IPS-18a (cell line): ENCODE measurements around the gene SEMA6A.

ENCODE experiments used
- H3K27ac ChIP-seq: one replicate; pipeline ENCODE4 v1.5.1; 2013; ENCODE audit warnings: low read length
- H3K27me3 ChIP-seq: one replicate; pipeline ENCODE4 v1.6.1; 2013; ENCODE audit warnings: mild to moderate bottlenecking, low read length; ENCODE audit not compliant: control insufficient read depth, insufficient read depth
- H3K36me3 ChIP-seq: one replicate; pipeline ENCODE4 v1.6.1; 2013; ENCODE audit warnings: low read depth, low read length; ENCODE audit not compliant: control insufficient read depth
- H3K4me1 ChIP-seq: one replicate; pipeline ENCODE4 v1.6.1; 2013; ENCODE audit warnings: low read depth, low read length; ENCODE audit not compliant: control insufficient read depth
- H3K4me3 ChIP-seq: one replicate; pipeline ENCODE4 v1.5.1; 2013; ENCODE audit warnings: low read length
- H3K9ac ChIP-seq: one replicate; pipeline ENCODE4 v1.6.1; 2013; ENCODE audit warnings: mild to moderate bottlenecking, low read length, moderate library complexity
- H3K9me3 ChIP-seq: one replicate; pipeline ENCODE4 v1.6.1; 2013; ENCODE audit warnings: low read depth, low read length; ENCODE audit not compliant: control insufficient read depth

SEMA6A gene, protein sequence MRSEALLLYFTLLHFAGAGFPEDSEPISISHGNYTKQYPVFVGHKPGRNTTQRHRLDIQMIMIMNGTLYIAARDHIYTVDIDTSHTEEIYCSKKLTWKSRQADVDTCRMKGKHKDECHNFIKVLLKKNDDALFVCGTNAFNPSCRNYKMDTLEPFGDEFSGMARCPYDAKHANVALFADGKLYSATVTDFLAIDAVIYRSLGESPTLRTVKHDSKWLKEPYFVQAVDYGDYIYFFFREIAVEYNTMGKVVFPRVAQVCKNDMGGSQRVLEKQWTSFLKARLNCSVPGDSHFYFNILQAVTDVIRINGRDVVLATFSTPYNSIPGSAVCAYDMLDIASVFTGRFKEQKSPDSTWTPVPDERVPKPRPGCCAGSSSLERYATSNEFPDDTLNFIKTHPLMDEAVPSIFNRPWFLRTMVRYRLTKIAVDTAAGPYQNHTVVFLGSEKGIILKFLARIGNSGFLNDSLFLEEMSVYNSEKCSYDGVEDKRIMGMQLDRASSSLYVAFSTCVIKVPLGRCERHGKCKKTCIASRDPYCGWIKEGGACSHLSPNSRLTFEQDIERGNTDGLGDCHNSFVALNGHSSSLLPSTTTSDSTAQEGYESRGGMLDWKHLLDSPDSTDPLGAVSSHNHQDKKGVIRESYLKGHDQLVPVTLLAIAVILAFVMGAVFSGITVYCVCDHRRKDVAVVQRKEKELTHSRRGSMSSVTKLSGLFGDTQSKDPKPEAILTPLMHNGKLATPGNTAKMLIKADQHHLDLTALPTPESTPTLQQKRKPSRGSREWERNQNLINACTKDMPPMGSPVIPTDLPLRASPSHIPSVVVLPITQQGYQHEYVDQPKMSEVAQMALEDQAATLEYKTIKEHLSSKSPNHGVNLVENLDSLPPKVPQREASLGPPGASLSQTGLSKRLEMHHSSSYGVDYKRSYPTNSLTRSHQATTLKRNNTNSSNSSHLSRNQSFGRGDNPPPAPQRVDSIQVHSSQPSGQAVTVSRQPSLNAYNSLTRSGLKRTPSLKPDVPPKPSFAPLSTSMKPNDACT

DNA sequence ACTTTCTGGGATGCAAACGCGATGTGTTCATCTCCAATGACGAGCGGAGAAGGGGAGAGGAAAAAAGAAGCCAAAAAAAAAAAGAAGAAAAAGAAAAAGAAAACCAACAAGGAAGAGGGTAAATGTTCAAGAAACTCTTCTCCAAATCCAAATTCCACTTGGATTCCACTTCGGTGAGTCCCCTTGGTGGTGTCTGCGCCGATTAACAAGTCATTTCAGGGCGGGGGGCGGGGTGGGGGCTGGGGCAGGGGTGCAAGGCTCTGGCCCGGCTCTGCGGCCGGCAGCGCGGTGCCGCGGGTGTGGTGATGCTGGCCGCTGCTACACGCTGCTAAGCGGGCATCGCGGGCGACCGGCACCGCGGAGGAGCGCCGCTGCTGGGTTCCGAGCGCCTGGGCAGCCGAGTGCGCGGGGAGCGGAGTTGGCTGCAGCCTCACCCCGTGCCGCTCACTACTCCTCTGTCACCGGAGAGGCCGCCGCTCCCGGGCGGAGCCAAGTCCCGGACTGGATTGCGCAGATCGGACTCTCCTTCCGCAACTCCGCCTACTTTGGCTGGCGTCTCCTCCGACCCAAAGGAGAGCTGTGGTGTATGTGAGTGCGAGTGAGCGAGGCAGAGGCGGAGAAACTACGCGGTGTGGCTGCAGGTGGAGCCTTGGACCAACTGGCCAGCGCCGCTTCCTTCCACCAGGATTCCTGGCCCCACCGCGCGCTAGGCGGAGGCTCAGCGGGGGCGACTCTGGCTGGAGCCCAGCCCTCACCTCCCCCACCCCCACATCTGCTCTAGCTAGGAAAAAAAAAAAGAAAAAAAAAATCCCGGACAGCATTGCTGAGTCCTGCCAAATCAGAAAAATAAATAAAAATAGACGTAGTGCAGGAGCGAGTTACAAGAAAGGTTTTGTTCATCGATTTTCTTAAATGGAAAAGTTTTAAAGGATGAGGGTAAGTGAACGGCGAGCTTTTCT, at the start of gene SEMA6A:
TSS of gene SEMA6A (minus strand) at position 457 of the 959 bp plus-strand sequence. CDS start 69,879 bp downstream, outside the sequence.
- Histone ChIP-seq H3K27me3 (no peaks in the 10 kb centered on the region), H3K27ac (peak within 1 kb of the TSS; percentile 65), H3K9me3 (no peaks in the 10 kb centered on the region), H3K4me1 (peaks cover 40% of the 10 kb centered on the region), H3K4me3 (peak within 1 kb of the TSS; percentile 80), H3K9ac (peak within 1 kb of the TSS; percentile 87), H3K36me3 (no peaks in the 10 kb centered on the region)

DNA sequence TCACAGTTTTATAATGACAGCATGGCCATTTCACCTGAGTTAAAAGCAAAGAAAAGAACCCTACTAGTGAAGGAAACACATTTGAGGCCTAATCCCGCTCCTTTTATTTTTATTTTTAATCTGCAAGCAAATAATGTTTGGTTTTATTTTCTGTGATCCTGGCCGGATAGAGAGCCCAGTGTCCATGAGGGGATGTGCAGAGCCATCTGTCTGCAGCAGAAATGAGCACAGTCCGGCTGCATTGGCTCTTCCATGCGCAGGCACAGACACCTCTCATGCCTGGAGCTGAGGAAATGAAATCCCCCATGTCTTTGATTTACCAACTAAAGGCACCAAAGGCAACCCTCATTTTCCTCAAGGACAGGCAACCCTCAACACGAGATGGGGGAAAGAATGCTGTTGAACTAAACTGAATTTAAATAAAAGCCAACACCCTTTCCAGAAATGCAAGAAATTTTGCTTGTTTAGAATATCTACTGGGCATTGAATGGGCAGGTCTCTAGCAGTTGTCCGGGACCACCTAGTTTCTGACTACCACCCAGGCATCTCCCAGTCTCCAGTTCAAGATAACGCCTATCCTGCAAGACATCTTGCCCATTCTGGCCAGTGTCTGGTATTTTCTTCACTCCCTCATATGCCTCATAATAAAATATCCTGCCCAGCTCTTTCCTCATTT, 47.9 kb upstream of the SEMA6A start:
- no peak overlapping the region for H3K4me3 ChIP-seq
- H3K9ac ChIP-seq = no peak overlapping the region
- H3K27me3 ChIP-seq = no peaks in the 10 kb centered on the region
- no peaks in the 10 kb centered on the region for H3K36me3 ChIP-seq
- H3K4me1 ChIP-seq = peaks cover 5% of the 10 kb centered on the region
- no peak overlapping the region for H3K27ac ChIP-seq
- H3K9me3 ChIP-seq = no peaks in the 10 kb centered on the region

DNA sequence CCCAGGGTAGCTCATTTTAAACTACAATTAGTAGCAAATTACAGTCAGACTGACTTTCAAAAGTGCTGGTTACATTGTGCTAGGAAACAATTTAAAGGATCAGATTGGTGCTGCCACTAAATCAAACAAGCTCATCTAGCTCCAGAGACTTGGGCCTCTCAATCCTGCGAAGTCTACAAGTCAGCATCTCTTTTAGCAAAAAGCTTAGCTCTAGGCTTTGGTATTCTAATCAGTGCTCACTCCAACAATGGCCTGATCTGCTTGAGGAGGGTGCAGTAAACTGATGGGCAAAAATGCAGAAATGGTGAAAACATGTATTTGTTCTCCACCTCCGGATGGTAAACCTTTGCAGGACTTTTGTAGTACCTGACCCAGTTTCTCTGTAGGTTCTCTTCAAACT, 47.0 kb upstream of the SEMA6A start:
- H3K4me3 ChIP-seq = no peak overlapping the region
- H3K27me3 ChIP-seq = no peaks in the 10 kb centered on the region
- no peak overlapping the region for H3K27ac ChIP-seq
- peaks cover 5% of the 10 kb centered on the region for H3K4me1 ChIP-seq
- H3K9me3 ChIP-seq = no peaks in the 10 kb centered on the region
- H3K36me3 ChIP-seq = no peaks in the 10 kb centered on the region
- no peak overlapping the region for H3K9ac ChIP-seq

DNA sequence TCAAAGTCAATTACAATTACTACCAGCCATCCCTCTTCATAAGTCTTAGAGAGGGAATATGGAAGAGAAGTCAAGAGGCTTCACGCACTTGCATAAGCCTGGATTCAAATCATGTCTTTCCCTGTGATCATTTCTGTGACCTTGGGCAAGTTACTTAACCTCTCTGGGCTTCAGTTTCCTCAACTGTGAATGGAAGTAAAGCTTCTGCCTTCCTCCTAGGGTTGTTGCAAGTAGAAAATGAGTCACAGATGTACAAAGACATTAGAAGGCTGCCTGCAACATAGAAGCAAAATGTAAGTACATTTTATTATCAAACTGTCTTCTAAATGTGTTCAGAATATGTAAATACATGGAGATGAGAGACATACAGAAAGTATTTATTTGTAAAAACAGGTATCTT, 42.3 kb upstream of the SEMA6A start:
- Histone ChIP-seq H3K27ac (no peak overlapping the region), H3K4me3 (no peak overlapping the region), H3K9ac (no peak overlapping the region), H3K27me3 (no peaks in the 10 kb centered on the region), H3K36me3 (no peaks in the 10 kb centered on the region), H3K9me3 (no peaks in the 10 kb centered on the region), H3K4me1 (peaks cover 10% of the 10 kb centered on the region)

DNA sequence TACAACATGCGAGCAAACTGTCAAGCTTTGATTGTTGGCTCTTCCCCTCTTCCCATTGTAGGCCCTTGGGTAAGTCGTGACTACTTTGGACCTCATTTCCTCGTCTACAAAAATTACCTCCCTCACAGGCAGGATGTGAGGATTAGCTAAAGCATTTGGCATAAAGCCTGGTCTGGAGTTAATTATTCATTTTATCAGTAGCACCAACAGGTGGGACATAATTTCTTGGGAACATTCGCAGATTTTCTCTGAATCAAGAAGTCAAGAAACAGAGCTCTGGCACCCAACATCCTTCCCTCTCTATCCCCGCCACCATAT, 39.9 kb upstream of the SEMA6A start:
- Histone ChIP-seq H3K27ac (no peak overlapping the region), H3K27me3 (no peaks in the 10 kb centered on the region), H3K4me1 (peaks cover 4% of the 10 kb centered on the region), H3K36me3 (no peaks in the 10 kb centered on the region), H3K4me3 (no peak overlapping the region), H3K9me3 (no peaks in the 10 kb centered on the region), H3K9ac (no peak overlapping the region)

DNA sequence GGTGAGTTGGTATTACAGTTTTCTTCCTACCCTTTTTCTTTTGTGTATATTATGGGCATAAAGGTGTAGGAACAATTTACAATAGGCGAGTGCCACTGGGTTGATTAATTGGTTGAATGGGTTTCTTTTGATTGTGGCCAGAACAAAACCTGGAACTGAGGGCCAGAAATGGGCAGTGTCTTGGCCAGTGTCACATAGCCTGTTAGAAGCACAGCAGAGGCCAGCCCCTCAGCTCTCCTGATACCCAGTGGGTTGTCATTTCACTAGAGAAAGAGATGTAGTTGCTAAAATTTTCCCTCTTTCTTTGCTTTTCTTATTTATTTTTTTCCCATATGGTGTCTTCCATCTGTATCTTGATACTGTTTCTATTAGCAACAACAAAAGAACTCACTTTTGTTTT, 38.8 kb upstream of the SEMA6A start:
- Histone ChIP-seq H3K9ac (no peak overlapping the region), H3K4me3 (no peak overlapping the region), H3K27ac (no peak overlapping the region), H3K36me3 (no peaks in the 10 kb centered on the region), H3K4me1 (peaks cover 4% of the 10 kb centered on the region), H3K9me3 (no peaks in the 10 kb centered on the region), H3K27me3 (no peaks in the 10 kb centered on the region)

DNA sequence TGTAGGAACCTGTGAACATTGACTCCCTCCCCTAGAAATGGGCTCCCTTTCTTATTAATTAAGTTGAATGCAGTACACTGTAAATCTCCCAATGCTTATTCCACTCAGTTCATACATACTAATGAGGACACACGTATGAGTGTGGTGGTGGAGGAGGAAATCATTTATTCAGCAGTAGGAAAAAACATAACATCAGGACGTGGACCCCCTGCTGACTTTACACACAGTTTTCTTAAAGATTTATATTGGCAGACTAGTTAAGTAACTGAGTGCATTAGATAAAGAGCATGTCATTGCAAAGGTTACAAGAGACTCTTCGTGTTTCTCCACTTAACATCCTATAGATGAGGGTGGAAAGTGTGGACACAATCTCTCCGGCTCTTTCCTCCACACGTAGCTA, 37.8 kb upstream of the SEMA6A start:
- Histone ChIP-seq H3K27ac (no peak overlapping the region), H3K9ac (no peak overlapping the region), H3K9me3 (no peaks in the 10 kb centered on the region), H3K27me3 (no peaks in the 10 kb centered on the region), H3K4me1 (peaks cover 4% of the 10 kb centered on the region), H3K36me3 (no peaks in the 10 kb centered on the region), H3K4me3 (no peak overlapping the region)

DNA sequence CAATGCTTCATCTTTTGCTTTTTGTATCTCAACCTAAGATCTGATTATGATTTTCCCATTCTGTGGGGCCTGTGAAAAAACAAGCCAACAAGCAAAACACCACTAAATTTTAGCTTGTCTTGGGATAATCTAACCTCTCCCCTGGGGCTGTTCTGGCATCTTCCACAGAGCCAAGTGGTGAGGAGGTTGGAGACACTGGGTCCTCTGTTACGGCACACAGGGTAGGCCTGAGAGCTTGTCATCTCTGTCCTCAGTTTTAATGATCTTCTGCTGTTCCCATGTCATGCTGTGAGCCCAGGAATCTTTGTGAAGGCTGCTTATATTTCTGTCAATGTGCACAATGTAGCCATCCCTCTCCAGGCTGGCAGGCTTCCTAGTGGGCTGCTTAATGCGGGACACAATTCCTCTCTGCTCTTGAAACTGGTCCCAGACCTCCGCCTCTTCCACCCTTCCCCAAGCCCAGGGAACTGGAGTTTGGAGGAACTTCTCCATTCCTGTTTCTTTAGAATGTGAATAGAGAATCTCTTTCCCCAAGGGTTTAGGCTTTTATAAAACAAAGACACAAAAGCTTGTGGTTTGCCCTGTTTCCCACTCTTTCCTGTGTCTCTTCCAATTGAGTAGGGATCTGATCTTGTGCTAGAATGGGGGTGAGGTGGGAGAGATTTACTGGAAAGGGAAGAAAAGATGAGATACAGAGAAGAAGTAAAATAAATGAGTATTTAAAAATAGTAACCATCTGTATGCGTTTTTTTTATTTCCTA, 30.9 kb upstream of the SEMA6A start:
- no peaks in the 10 kb centered on the region for H3K9me3 ChIP-seq
- no peaks in the 10 kb centered on the region for H3K36me3 ChIP-seq
- H3K9ac ChIP-seq = no peak overlapping the region
- peaks cover 12% of the 10 kb centered on the region for H3K4me1 ChIP-seq
- no peak overlapping the region for H3K27ac ChIP-seq
- H3K4me3 ChIP-seq = no peak overlapping the region
- no peaks in the 10 kb centered on the region for H3K27me3 ChIP-seq

DNA sequence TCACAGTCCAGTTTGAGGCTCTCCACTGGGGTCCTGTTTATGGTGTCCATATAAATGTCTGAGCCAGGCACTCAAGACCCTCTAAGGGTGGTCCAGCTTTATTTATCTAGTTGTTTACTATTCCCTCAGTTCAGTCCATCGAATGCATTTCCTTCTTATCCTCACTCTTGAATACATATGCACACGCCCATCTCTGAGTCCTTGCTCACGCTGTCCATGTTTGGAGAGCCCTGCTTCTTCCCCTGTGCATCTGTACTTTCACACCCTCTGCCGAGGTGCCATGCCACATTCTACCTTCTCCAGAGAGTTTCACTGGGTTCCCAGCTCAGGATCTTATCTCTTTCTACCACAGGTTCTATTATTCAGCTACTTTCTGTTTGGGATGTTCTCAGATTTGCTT, 30.2 kb upstream of the SEMA6A start:
- H3K27me3 ChIP-seq = no peaks in the 10 kb centered on the region
- H3K36me3 ChIP-seq = no peaks in the 10 kb centered on the region
- H3K27ac ChIP-seq = no peak overlapping the region
- H3K9ac ChIP-seq = no peak overlapping the region
- no peak overlapping the region for H3K4me3 ChIP-seq
- no peaks in the 10 kb centered on the region for H3K9me3 ChIP-seq
- peaks cover 12% of the 10 kb centered on the region for H3K4me1 ChIP-seq

DNA sequence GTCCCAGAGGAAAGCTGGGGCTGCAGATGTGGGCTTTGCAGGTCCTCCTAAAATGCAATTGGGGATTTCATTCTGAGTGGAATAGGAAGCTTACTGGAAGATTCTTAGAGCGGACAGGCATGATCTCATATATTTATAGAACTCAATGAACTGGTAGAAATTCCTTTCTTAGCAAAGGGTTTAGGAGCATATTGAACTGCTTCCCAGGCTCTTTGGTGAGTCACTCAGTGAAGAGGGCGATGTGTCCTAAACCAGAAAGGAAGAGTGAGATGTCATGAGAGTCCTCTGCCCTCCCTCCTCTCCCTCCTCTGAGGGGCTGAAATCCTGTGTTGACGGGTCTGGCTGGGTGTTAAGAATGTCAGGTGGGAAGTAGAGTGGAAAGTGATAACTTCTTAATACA, 26.3 kb upstream of the SEMA6A start:
- Histone ChIP-seq H3K4me1 (peaks cover 6% of the 10 kb centered on the region), H3K9ac (no peak overlapping the region), H3K4me3 (no peak overlapping the region), H3K27ac (no peak overlapping the region), H3K36me3 (no peaks in the 10 kb centered on the region), H3K27me3 (no peaks in the 10 kb centered on the region), H3K9me3 (no peaks in the 10 kb centered on the region)
